LNCAP (cell line): Measurements from ENCODE around the gene TRAPPC2L.
A peak's percentile ranks its signal among the peaks of the same experiment; 100 is the strongest.

Experiments used
- CTCF ChIP-seq: fragments of 450-650 bp; IDR thresholded peaks from 2 replicates; pipeline ENCODE4 v1.5.1; 2017; ENCODE audit warnings: mild to moderate bottlenecking

Gene TRAPPC2L

DNA sequence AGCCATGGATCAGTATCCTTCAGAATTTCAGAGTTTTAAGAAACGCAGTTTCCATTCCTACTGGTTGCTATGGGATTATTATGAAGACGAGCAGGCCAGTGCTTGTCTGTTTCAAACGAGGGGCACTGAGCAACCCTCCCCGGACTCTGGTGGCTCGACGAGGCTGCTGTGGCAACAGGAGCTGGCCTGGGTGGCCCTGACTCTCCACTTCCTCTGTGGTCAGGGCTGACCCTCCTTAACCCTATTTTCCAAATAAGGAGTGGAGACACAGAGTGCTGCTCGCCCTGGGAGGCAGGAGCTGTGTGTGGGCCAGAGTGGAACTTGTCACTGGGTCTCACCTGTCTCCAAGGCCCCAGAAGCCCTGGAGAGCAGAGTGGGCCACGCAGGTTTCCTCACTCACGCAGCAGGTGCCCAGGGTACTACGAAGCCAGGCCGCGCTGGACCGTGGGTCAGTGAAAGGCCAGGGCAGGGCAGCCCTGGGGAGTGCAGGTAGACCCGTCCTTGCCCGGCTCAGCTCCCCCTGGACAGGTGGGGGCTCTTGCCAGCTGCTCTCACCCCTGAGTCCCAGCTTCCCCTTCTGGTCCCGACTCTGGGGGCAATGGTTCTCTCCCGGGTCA lies 3.5 kb upstream of the TRAPPC2L start:
- no peak for TF ChIP-seq CTCF

DNA sequence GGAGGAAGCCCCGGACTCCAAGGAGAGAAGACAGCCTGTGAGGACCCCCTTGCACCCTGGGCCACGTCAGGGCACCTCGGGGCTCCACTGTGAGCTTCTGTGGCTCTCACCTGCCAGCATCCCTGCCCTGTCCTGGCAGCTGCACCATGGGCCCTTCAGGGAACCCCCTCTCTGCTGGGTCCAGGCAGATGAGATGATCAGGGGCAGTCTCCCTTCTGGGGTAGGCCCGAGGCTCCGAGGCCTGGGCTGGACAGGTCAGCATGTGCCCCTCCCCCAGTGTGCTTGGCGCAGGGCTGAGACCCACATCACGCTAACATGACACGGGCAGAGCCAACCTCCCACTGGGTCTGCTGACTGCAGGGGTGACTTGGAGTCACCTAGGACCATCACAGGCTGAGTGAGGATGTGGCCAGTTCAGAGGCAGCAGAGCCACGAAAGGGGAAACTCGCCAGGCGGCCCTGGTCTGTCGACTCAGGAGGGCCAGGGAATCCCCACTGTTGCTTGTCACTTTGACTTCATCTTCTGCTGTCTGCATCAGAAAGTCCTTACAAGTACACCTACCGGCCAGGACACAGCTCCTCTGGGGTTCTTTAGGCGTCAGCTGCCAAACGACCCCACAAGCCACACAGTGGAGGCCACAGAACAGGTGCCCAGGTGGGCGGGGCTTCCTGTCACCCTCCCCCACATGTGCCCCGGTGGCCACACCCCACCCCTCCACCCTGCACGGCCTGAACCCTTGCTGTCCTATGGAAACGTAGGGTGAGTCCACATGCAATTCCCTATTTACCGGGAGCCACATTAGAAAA lies 2.4 kb upstream of the TRAPPC2L start:
- no peak for TF ChIP-seq CTCF

- no peak for TF ChIP-seq CTCF
Observed at GRCh38 chr16:88855176-88855575, 1.8 kb upstream of the TRAPPC2L start.

DNA sequence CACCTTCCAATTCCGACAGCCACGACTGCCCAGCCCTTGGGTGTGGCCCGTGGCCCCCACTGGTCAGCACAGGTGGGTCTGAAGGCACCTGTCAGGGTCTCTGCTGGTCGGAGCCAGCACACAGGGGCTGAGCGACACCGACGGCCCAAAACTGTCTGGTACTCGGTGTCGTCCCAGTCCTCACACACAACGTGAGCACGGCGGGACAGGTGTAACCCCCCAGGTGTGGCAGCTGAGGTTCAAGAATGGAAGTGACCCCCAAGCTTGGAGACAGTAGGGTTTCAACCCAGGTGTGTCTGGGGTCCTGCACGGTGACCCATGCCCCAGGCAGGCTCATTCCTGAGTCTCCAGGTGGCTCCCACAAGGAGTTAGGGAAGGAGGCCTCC lies 1.2 kb upstream of the TRAPPC2L start:
- TF ChIP-seq CTCF = no peak

GRCh38 chr16:88856122-88856827 lies 652 bp upstream of the TRAPPC2L start:
- no peak for TF ChIP-seq CTCF

DNA sequence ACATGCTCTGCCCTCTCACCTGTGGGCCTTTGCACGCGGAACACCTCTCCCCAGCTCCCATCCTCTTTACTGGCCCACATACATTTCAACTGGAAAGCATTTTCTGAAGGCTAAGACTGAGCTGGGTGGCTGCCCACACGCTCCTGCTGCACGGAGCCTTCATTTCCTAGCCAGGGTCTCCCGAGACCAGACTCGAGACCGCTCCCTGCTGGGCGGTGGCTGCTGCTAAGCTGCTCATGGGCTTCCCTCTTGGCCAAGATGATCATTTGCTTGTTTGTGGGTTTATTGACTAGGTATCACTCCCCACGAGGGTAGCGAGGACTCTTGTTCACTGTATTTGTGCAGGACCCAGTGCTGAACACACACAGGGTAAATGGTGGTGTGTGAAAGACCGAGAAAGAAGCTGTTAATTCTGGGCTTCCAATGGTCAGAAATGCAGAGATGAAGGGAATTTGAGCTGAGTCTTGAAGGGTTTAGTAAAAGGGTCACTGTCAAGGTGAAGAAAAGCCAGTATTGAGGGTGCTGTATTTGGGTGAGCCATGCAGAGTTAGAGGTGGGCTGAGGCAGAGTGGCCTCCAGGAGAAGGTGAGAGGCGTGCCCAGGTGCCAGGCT lies 907 bp downstream of the TRAPPC2L start:
- peak; percentile 85 for TF ChIP-seq CTCF

GRCh38 chr16:88859381-88860091 lies 2.6 kb downstream of the TRAPPC2L start:
- no peak for TF ChIP-seq CTCF
